HepG2 (cell line): Measurements from ENCODE around the gene NEUROG2. TPM values are rescaled to one million over a fixed set of nuclear protein-coding genes. Genes with fewer than 3 reads are reported as not detected.
A peak's percentile ranks its signal among the peaks of the same experiment; 100 is the strongest.

ENCODE experiments used
- ATAC-seq: fragments of 200-7000 bp; cut with Tn5 transposase; 3 replicates; pipeline ENCODE4 v1.9.1; 2020; ENCODE audit warnings: mild to moderate bottlenecking, moderate library complexity
- BruUV-seq: library from RNA; stranded (reverse); fragments of 400-500 nt; replicated peaks from 2 replicates; lab custom pipeline; 2021; lab: Mats Ljungman, UMichigan
- CTCF ChIA-PET: fragments of 300-600 bp; formaldehyde crosslinking; extraction: SDS; loops from one replicate; lab custom pipeline; 2021; ENCODE audit warnings: low total read pairs, inconsistent platforms, low intra/inter-chr PET ratio; lab: Yijun Ruan, JAX
- POLR2A ChIA-PET: fragments of 350-600 bp; sonication (Branson Sonifier 250); formaldehyde crosslinking; loops from one replicate; lab custom pipeline; 2020; ENCODE audit warnings: antibody characterized with exemption, inconsistent platforms; lab: Yijun Ruan, JAX
- DNase-seq: peaks from one replicate; pipeline ENCODE4 v3.0.0-alpha.2; 2015; ENCODE audit warnings: low spot score
- FAIRE-seq: peaks from 3 replicates; lab custom pipeline; 2011; peaks lifted over from hg19 to GRCh38; lab: Jason Lieb, UNC
- H2AFZ ChIP-seq: one replicate; pipeline ENCODE4 v1.6.1; 2011; ENCODE audit warnings: low read length, inconsistent platforms
- H3K27ac ChIP-seq: fragments of 300-600 bp; 3 replicates; pipeline ENCODE4 v1.8.0; 2011; ENCODE audit warnings: mixed run types, mild to moderate bottlenecking, mixed read lengths, low read length, inconsistent platforms; ENCODE audit not compliant: insufficient read depth; ENCODE audit errors: extremely low read length
- H3K27me3 ChIP-seq, 2 experiments: fragments of 200-600 bp in 1 of 2; 2 replicates in 1 of 2; 3 replicates in 1 of 2; pipeline versions ENCODE4 v1.6.0 to v1.8.0; 2011; ENCODE audit warnings: low read length in 2 of 2, mild to moderate bottlenecking in 2 of 2, moderate library complexity in 2 of 2, inconsistent platforms in 1 of 2; ENCODE audit not compliant: insufficient read depth in 2 of 2, control insufficient read depth in 1 of 2
- H3K36me3 ChIP-seq, 2 experiments: fragments of 200-600 bp in 1 of 2; replicated peaks in 1 of 2; 2 replicates in 1 of 2; 3 replicates in 1 of 2; pipeline versions ENCODE4 v1.5.1 to v1.8.0; 2011; ENCODE audit warnings: low read length in 2 of 2, inconsistent platforms in 1 of 2; ENCODE audit not compliant: insufficient read depth in 2 of 2, control insufficient read depth in 1 of 2
- H3K4me1 ChIP-seq: 2 replicates; pipeline ENCODE4 v1.5.1; 2012; ENCODE audit warnings: low read length, inconsistent platforms; ENCODE audit not compliant: insufficient read depth
- H3K4me2 ChIP-seq: 2 replicates; pipeline ENCODE4 v1.6.0; 2011; ENCODE audit warnings: low read depth, low read length, inconsistent platforms
- H3K4me3 ChIP-seq, 3 experiments: fragments of 200-600 bp in 1 of 3; sonication (generic), shearing (Covaris generic) in 1 of 3; replicated peaks in 1 of 3; 2 replicates each; pipeline ENCODE4 v1.5.1; 2011 to 2016; ENCODE audit warnings: low read length in 3 of 3, inconsistent platforms in 2 of 3, low read depth in 2 of 3, mild to moderate bottlenecking in 2 of 3, control low read depth in 1 of 3, mixed read lengths in 1 of 3; ENCODE audit not compliant: insufficient read depth in 1 of 3
- H3K79me2 ChIP-seq: one replicate; pipeline ENCODE4 v1.6.1; 2011; ENCODE audit warnings: low read length, inconsistent platforms; ENCODE audit not compliant: insufficient read depth
- H3K9ac ChIP-seq: 2 replicates; pipeline ENCODE4 v1.6.0; 2011; ENCODE audit warnings: mild to moderate bottlenecking, low read depth, low read length, inconsistent platforms; ENCODE audit not compliant: insufficient read depth
- H3K9me3 ChIP-seq: 2 replicates; pipeline ENCODE4 v1.5.1; 2012; ENCODE audit warnings: mild to moderate bottlenecking, low read length
- H4K20me1 ChIP-seq: 2 replicates; pipeline ENCODE4 v1.6.0; 2011; ENCODE audit warnings: inconsistent platforms, mild to moderate bottlenecking, low read length, moderate library complexity; ENCODE audit not compliant: insufficient read depth
- ATF7 ChIP-seq, 2 experiments: fragments of 450-650 bp in 1 of 2; sonication (generic) in 1 of 2; formaldehyde crosslinking in 1 of 2; IDR thresholded peaks; 2 replicates each; pipeline versions ENCODE4 v1.4.0 to v1.6.1; 2016 to 2020; ENCODE audit warnings: antibody characterized with exemption in 1 of 2, mild to moderate bottlenecking in 1 of 2, missing genetic modification reagents in 1 of 2
- IRX3 ChIP-seq: sonication (generic); formaldehyde crosslinking; IDR thresholded peaks from 2 replicates; pipeline ENCODE4 v1.8.1; 2023; ENCODE audit warnings: mild to moderate bottlenecking, low read depth, missing genetic modification reagents, borderline replicate concordance
- MAFK ChIP-seq, 2 experiments: IDR thresholded peaks in 1 of 2; conservative IDR thresholded peaks in 1 of 2; 2 replicates each; pipeline ENCODE4 v1.6.1; 2011; ENCODE audit warnings: improper control_type of control experiment in 2 of 2, low read length in 2 of 2
- in situ Hi-C: cut with HindIII; loops from 2 replicates; pipeline ENCODE4 v1.10.0; 2017; ENCODE audit warnings: low pct_unique_long_range_greater_than_20kb; ENCODE audit not compliant: extremely low pct_ligation_motif_present
- intact Hi-C: fragments of 100-400 bp; cut with micrococcal nuclease; formaldehyde crosslinking; loops from one replicate; pipeline ENCODE4 v1.10.0; 2022; ENCODE audit not compliant: unreplicated experiment
- polyA plus RNA-seq, 8 experiments: library from polyadenylated mRNA; depleted of rRNA in 3 of 8; stranded (reverse) in 7 of 8; unstranded in 1 of 8; fragments of >200 nt; fragmentation: Illumina TruSeq in 4 of 8; extraction: Trizol in 4 of 8; gene quantifications; 2 replicates each; pipeline versions ENCODE4 v1.2.1 to v1.2.3, GENCODE V29; 2011 to 2016; ENCODE audit warnings: low read depth in 4 of 8, missing spikeins in 1 of 8, mixed read lengths in 1 of 8; ENCODE audit not compliant: insufficient read depth in 1 of 8
- total RNA-seq, 5 experiments: library from RNA; depleted of rRNA; stranded (reverse); fragments of >200 nt; fragmentation: Illumina TruSeq; extraction: Trizol; gene quantifications; 2 replicates each; pipeline ENCODE4 v1.2.3, GENCODE V29; 2016; ENCODE audit warnings: low read depth in 1 of 5

The NEUROG2 gene
- total and polyA plus RNA-seq, 2 of the 13 experiments (the other 11 are each of a cell fraction or from before 2014, with no cell fraction given): not detected

- ATAC-seq (no peak), DNase-seq (no peak), FAIRE-seq (no peak)
- intact Hi-C loops: no loop called here
- no peaks in the 10 kb centered on the region for H4K20me1 ChIP-seq
- in situ Hi-C loops: no loop called here
- H3K27me3 ChIP-seq: no peaks in the 10 kb centered on the region
- ChIA-PET CTCF (no interaction called here), POLR2A (no interaction called here)
- no peak overlapping the region for H2AFZ ChIP-seq
- TF ChIP-seq ATF7 (IDR thresholded peaks at IDR 0.05) (peak; percentile 60), ATF7 (CRISPR knock-in tag; IDR thresholded peaks at IDR 0.05) (no peak), MAFK (conservative IDR thresholded peaks at IDR 0.05 in 1 of 2, IDR thresholded peaks at IDR 0.05 in 1 of 2; ENCODE audit: low read length in 2 of 2) (0 out of 4 replicates have a peak, but pooled peaks of 1 of the 2 experiments have one; percentile 11), IRX3 (CRISPR knock-in tag) (no peak)
- no peaks in the 10 kb centered on the region for H3K4me1 ChIP-seq
- no peaks in the 10 kb centered on the region for H3K9me3 ChIP-seq
- no TSS peak for BruUV-seq
- no peak overlapping the region for H3K9ac ChIP-seq
- H3K4me2 ChIP-seq: no peak overlapping the region
- no peaks in the 10 kb centered on the region for H3K36me3 ChIP-seq
- no peak overlapping the region for H3K4me3 ChIP-seq
- no peaks in the 10 kb centered on the region for H3K79me2 ChIP-seq
- H3K27ac ChIP-seq: no peak overlapping the region
These were observed 43.7 kb downstream of the NEUROG2 start for GRCh38 chr4:112472318-112472717.

Other genes starting within 250 kb of the NEUROG2 start
- gene TIFA, start 230.3 kb downstream of the NEUROG2 start, total RNA-seq (2016; rRNA removed; fragmentation: Illumina TruSeq; extraction: Trizol): 8.5 and 13.7 TPM in 2 replicates
- gene TIFA, start 230.3 kb downstream of the NEUROG2 start, polyA plus RNA-seq (2011; rRNA removed): 2.6 and 2.9 TPM in 2 replicates
- 1.3 and 1.5 TPM in 2 replicates for gene ALPK1, start 218.8 kb downstream of the NEUROG2 start, total RNA-seq (2016; rRNA removed; fragmentation: Illumina TruSeq; extraction: Trizol)
- gene ALPK1, start 218.8 kb downstream of the NEUROG2 start, polyA plus RNA-seq (2011; rRNA removed): 0.61 and 0.89 TPM in 2 replicates
- 14.0 and 15.9 TPM in 2 replicates for gene ZGRF1, start 120.7 kb upstream of the NEUROG2 start, total RNA-seq (2016; rRNA removed; fragmentation: Illumina TruSeq; extraction: Trizol)
- gene ZGRF1, start 120.7 kb upstream of the NEUROG2 start, polyA plus RNA-seq (2011; rRNA removed): 5.6 and 8.6 TPM in 2 replicates
- 37.1 and 49.6 TPM in 2 replicates for gene LARP7, start 121.0 kb upstream of the NEUROG2 start, total RNA-seq (2016; rRNA removed; fragmentation: Illumina TruSeq; extraction: Trizol)
- 8.3 and 9.7 TPM in 2 replicates for gene LARP7, start 121.0 kb upstream of the NEUROG2 start, polyA plus RNA-seq (2011; rRNA removed)